ENCODE data around the gene GFPT2. TPM values are rescaled to one million over a fixed set of nuclear protein-coding genes. Genes with fewer than 3 reads are reported as not detected.
A peak's percentile ranks its signal among the peaks of the same experiment; 100 is the strongest.

GFPT2 gene
- total RNA-seq, 1 donor = 28.9 TPM

DNA sequence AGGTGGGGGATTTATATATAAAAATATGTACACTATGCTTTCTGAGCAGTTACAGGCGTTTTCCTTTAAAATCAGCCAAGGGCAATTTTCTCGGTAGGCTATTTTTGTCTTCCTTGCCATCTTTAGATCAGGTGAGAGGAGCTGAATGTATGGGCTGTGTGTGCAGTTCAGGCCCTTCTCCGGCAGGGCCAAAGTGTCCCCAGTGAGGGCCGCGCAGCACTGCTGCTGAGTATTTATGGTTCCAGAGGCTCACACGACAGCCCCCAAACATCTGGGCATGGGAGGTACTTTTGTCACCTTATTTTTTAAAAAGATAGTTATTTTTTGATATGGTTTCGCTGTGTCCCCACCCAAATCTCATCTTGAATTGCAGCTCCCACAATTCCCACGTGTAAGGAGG, 11.5 kb downstream of the GFPT2 start:
- no peak overlapping the region for H3K4me3 ChIP-seq (ENCODE audit: low read depth, low read length)
- no peak for TF ChIP-seq CTCF (IDR thresholded peaks at IDR 0.05; ENCODE audit: insufficient read depth, low read depth, low read length)
- DNase-seq (ENCODE audit: low read depth) = no peak

- DNase-seq (ENCODE audit: low read depth) = peak; percentile 26
- no peak overlapping the region for H3K4me3 ChIP-seq (ENCODE audit: low read depth, low read length)
- TF ChIP-seq CTCF (IDR thresholded peaks at IDR 0.05; ENCODE audit: insufficient read depth, low read depth, low read length) = no peak
Measured at GRCh38 chr5:180340856-180341255, 12.3 kb downstream of the GFPT2 start.

- no peak for TF ChIP-seq CTCF (IDR thresholded peaks at IDR 0.05; ENCODE audit: insufficient read depth, low read depth, low read length)
- H3K4me3 ChIP-seq (ENCODE audit: low read depth, low read length) = no peak overlapping the region
- DNase-seq (ENCODE audit: low read depth) = no peak
Measured at GRCh38 chr5:180339583-180340183, 13.5 kb downstream of the GFPT2 start.

DNA sequence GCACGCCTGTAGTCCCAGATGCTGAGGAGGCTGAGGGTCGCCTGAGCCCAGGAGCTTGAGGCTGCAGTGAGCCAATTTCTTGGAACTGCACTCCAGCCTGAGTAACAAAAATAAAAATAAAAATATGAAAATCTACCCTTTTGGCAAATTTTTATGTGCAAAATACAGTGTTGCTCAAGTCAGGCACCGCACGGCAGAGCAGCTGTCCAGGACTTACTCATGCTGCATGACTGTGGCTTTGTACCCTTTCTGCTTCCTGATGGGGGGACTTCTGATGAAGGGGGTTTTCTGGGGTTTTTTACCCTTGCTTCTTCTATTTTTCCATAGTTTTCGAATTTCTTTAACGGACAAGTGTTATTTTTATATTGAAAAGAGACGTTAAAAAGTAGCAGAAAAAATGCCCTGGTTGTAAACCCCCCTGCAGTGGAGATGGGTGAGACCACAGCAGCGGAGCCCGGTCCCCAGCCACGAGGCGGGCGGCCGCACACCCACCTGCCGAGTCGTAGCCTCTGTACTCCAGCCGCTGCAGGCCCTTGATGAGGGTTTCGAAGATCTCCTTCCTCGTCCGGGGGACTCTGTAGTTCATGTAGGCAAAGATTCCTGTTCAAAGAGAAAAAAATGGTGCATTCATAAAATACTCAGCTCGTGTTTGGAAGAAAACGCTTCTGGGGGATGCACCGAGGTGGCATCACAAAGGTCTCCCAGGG, 15.0 kb downstream of the GFPT2 start:
- no peak for TF ChIP-seq CTCF (IDR thresholded peaks at IDR 0.05; ENCODE audit: insufficient read depth, low read depth, low read length)
- DNase-seq (ENCODE audit: low read depth) = no peak
- H3K4me3 ChIP-seq (ENCODE audit: low read depth, low read length) = no peak overlapping the region

DNA sequence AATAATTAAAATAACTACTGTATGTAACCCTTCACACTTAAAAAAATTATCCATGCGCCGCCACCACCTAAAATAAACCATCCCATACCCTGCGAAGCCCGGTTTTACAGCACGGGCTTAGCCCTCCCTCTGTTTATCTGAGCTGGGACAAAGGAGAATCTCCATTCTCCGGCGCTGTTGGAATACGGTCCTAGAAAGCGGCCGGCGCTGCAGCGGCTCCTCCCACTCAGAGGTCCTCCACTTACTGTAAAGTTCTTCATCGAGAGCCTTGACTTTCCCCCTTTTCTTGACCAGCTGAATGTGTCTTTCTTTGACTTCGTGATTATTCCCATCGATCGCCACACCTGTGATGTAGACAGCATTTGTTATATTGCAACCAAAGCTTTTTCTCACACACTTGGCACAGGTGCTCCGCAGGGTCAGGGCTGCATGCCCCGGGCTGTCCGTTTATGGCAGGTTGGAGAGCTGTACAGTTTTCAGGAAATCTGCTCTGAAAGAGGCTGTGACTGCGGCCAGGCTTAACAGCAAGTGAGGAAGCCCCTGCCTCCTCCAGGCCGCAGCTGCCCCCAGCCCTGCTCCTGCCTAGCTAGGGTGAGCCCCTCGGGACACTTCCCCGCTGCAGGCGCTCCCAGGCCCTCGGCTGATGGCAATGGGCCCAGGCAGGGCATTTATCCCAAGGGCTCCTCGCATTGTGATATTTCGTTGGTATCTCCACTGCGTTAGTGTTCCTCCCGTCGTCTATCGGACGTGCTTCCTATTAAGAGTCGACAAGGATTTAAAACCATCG, 16.7 kb downstream of the GFPT2 start:
- H3K4me3 ChIP-seq (ENCODE audit: low read depth, low read length) = no peak overlapping the region

More for the DNA sequence above, 16.7 kb downstream of the GFPT2 start:
- no peak for TF ChIP-seq CTCF (IDR thresholded peaks at IDR 0.05; ENCODE audit: insufficient read depth, low read depth, low read length)
- DNase-seq (ENCODE audit: low read depth) = no peak
